A673 (cell line): ENCODE measurements around the gene TNKS1BP1. TPM values are rescaled to one million over a fixed set of nuclear protein-coding genes. Genes with fewer than 3 reads are reported as not detected.

Experiments used
- BruUV-seq: library from RNA; stranded (reverse); fragments of 400-500 nt; replicated peaks from 2 replicates; lab custom pipeline; 2021; lab: Mats Ljungman, UMichigan
- CTCF ChIA-PET: fragments of 300-600 bp; sonication (Branson Sonifier 250); formaldehyde crosslinking; loops from one replicate; lab custom pipeline; 2022; ENCODE audit warnings: antibody characterized with exemption; lab: Charles Lee
- POLR2A ChIA-PET: fragments of 300-600 bp; sonication (Branson Sonifier 250); formaldehyde crosslinking; loops from one replicate; lab custom pipeline; 2022; ENCODE audit warnings: antibody characterized with exemption; ENCODE audit not compliant: low non-redundant PET; lab: Charles Lee
- DNase-seq: peaks from one replicate; pipeline ENCODE4 v3.0.0-alpha.2; 2015; ENCODE audit warnings: low spot score
- H3K27ac ChIP-seq: fragments of 200-600 bp; sonication (generic); 2 replicates; pipeline ENCODE4 v1.5.1; 2016; ENCODE audit warnings: mixed run types, low read depth, mild to moderate bottlenecking, mixed read lengths, antibody characterized with exemption, low read length; ENCODE audit not compliant: poor library complexity, severe bottlenecking
- H3K27me3 ChIP-seq: fragments of 200-600 bp; sonication (generic); replicated peaks from 2 replicates; pipeline ENCODE4 v1.6.1; 2017; ENCODE audit warnings: mixed run types, low read depth, mild to moderate bottlenecking, mixed read lengths, antibody characterized with exemption, low read length; ENCODE audit not compliant: insufficient read depth, poor library complexity
- H3K36me3 ChIP-seq: fragments of 200-600 bp; sonication (generic); 2 replicates; pipeline ENCODE4 v1.6.1; 2016; ENCODE audit warnings: mixed run types, mild to moderate bottlenecking, mixed read lengths, antibody characterized with exemption, low read length; ENCODE audit not compliant: insufficient read depth, poor library complexity, severe bottlenecking
- H3K4me1 ChIP-seq: fragments of 200-600 bp; sonication (generic); 2 replicates; pipeline ENCODE4 v1.6.1; 2017; ENCODE audit warnings: mixed run types, mild to moderate bottlenecking, mixed read lengths, antibody characterized with exemption, low read length; ENCODE audit not compliant: insufficient read depth, poor library complexity, severe bottlenecking
- H3K4me3 ChIP-seq: fragments of 200-600 bp; sonication (generic); 2 replicates; pipeline ENCODE4 v1.5.1; 2016; ENCODE audit warnings: low read depth, mixed run types, mild to moderate bottlenecking, mixed read lengths, low read length; ENCODE audit not compliant: poor library complexity, severe bottlenecking
- H3K9me3 ChIP-seq: fragments of 200-600 bp; sonication (generic); 2 replicates; pipeline ENCODE4 v1.6.1; 2016; ENCODE audit warnings: mixed run types, low read depth, mild to moderate bottlenecking, mixed read lengths, antibody characterized with exemption, low read length; ENCODE audit not compliant: poor library complexity, severe bottlenecking
- CTCF ChIP-seq: fragments of 300-800, 200-600 bp; sonication (generic); conservative IDR thresholded peaks from 2 replicates; pipeline ENCODE4 v1.5.1; 2017; ENCODE audit warnings: low read depth, mild to moderate bottlenecking, antibody characterized with exemption, low read length, moderate library complexity, mixed read lengths
- EZH2 ChIP-seq: fragments of 200-600 bp; sonication (generic); IDR thresholded peaks from 2 replicates; pipeline ENCODE4 v1.6.1; 2017; ENCODE audit warnings: borderline replicate concordance, low read depth, mild to moderate bottlenecking, mixed read lengths, antibody characterized with exemption, low read length; ENCODE audit not compliant: poor library complexity, severe bottlenecking
- intact Hi-C: fragments of 100-400 bp; cut with micrococcal nuclease; formaldehyde crosslinking; loops from one replicate; pipeline ENCODE4 v1.10.0; 2022; ENCODE audit not compliant: unreplicated experiment
- total RNA-seq: library from RNA; stranded (reverse); gene quantifications from 2 replicates; pipeline ENCODE4 v1.2.3, GENCODE V29; 2021

TNKS1BP1 gene
- total RNA-seq, 1 experiment from 2014 or later: 80.4 TPM

- POLR2A ChIA-PET: no interaction called here
- Histone ChIP-seq H3K27ac (no peak overlapping the region), H3K4me1 (peaks cover 24% of the 10 kb centered on the region), H3K36me3 (peaks cover 78% of the 10 kb centered on the region), H3K9me3 (no peaks in the 10 kb centered on the region), H3K27me3 (no peaks in the 10 kb centered on the region), H3K4me3 (no peak overlapping the region)
- no peak for DNase-seq
- CTCF ChIA-PET: no interaction called here
- intact Hi-C loops: no loop called here
- TF ChIP-seq EZH2 (no peak), CTCF (no peak)
- BruUV-seq: TSS peak; percentile 19
Observed at GRCh38 chr11:57312511-57313021, 12.2 kb downstream of the TNKS1BP1 start.

- Histone ChIP-seq H3K27ac (peak overlapping the region; percentile 48), H3K9me3 (no peaks in the 10 kb centered on the region), H3K4me1 (peaks cover 24% of the 10 kb centered on the region), H3K27me3 (no peaks in the 10 kb centered on the region), H3K4me3 (peak overlapping the region; percentile 37), H3K36me3 (peaks cover 65% of the 10 kb centered on the region)
- ChIA-PET CTCF (no interaction called here), POLR2A (interaction anchor here (0.7 kb wide), 2 partner anchors 11 to 49 kb away, joined by 3 read pairs; no protein-coding TSS in a partner anchor)
- intact Hi-C loops: no loop called here
- no peak for TF ChIP-seq CTCF
- TF ChIP-seq EZH2: no peak
- no TSS peak for BruUV-seq
- peak; percentile 92 for DNase-seq
Observed at GRCh38 chr11:57311109-57311936, 13.4 kb downstream of the TNKS1BP1 start.

GRCh38 chr11:57310630-57311086 lies 14.1 kb downstream of the TNKS1BP1 start:
- Histone ChIP-seq H3K4me3 (peak overlapping the region; percentile 37), H3K36me3 (peaks cover 63% of the 10 kb centered on the region), H3K27me3 (no peaks in the 10 kb centered on the region), H3K4me1 (peaks cover 20% of the 10 kb centered on the region), H3K27ac (peak overlapping the region; percentile 19), H3K9me3 (no peaks in the 10 kb centered on the region)
- TF ChIP-seq EZH2: no peak
- TF ChIP-seq CTCF: no peak
- ChIA-PET POLR2A (no interaction called here), CTCF (no interaction called here)
- BruUV-seq: no TSS peak
- no peak for DNase-seq
- intact Hi-C loops: no loop called here
